SJCRH30 (cell line): ENCODE results near the gene CACNG7. TPM values are rescaled to one million over a fixed set of nuclear protein-coding genes. Genes with fewer than 3 reads are reported as not detected.

Experiments used
- DNase-seq, 2 experiments: peaks; one replicate each; pipeline ENCODE4 v3.0.0-alpha.2; 2015 to 2020
- H3K27ac ChIP-seq: fragments of 250-450 bp; sonication (Bioruptor Pico); 2 replicates; pipeline ENCODE4 v1.5.1; 2020; ENCODE audit warnings: mild to moderate bottlenecking, moderate library complexity
- H3K27me3 ChIP-seq: fragments of 250-450 bp; sonication (Bioruptor Pico); 2 replicates; pipeline ENCODE4 v1.5.1; 2020; ENCODE audit warnings: mild to moderate bottlenecking, moderate library complexity
- H3K36me3 ChIP-seq: fragments of 250-450 bp; sonication (Bioruptor Pico); 2 replicates; pipeline ENCODE4 v1.5.1; 2020; ENCODE audit warnings: mild to moderate bottlenecking, moderate library complexity
- H3K4me1 ChIP-seq: fragments of 250-450 bp; sonication (Bioruptor Pico); 2 replicates; pipeline ENCODE4 v1.5.1; 2020; ENCODE audit warnings: mild to moderate bottlenecking, moderate library complexity
- H3K4me3 ChIP-seq: fragments of 250-450 bp; sonication (Bioruptor Pico); 2 replicates; pipeline ENCODE4 v1.5.1; 2020; ENCODE audit warnings: mild to moderate bottlenecking, moderate library complexity
- H3K9me3 ChIP-seq: fragments of 250-450 bp; sonication (Bioruptor Pico); replicated peaks from 2 replicates; pipeline ENCODE4 v1.5.1; 2020; ENCODE audit warnings: mild to moderate bottlenecking, moderate library complexity
- total RNA-seq: library from RNA; depleted of rRNA; stranded (reverse); fragments of >200 nt; shearing (Covaris generic); gene quantifications from 2 replicates; pipeline ENCODE4 v1.2.3, GENCODE V29; 2014

Gene CACNG7
- total RNA-seq, 1 experiment from 2014 or later: not detected

DNA sequence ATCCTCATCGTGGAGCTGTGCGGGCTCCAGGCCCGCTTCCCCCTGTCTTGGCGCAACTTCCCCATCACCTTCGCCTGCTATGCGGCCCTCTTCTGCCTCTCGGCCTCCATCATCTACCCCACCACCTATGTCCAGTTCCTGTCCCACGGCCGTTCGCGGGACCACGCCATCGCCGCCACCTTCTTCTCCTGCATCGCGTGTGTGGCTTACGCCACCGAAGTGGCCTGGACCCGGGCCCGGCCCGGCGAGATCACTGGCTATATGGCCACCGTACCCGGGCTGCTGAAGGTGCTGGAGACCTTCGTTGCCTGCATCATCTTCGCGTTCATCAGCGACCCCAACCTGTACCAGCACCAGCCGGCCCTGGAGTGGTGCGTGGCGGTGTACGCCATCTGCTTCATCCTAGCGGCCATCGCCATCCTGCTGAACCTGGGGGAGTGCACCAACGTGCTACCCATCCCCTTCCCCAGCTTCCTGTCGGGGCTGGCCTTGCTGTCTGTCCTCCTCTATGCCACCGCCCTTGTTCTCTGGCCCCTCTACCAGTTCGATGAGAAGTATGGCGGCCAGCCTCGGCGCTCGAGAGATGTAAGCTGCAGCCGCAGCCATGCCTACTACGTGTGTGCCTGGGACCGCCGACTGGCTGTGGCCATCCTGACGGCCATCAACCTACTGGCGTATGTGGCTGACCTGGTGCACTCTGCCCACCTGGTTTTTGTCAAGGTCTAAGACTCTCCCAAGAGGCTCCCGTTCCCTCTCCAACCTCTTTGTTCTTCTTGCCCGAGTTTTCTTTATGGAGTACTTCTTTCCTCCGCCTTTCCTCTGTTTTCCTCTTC lies 35.1 kb upstream of the CACNG7 start:
- DNase-seq: no peak
- H3K4me3 ChIP-seq: no peak overlapping the region
- no peaks in the 10 kb centered on the region for H3K9me3 ChIP-seq
- H3K27me3 ChIP-seq: no peaks in the 10 kb centered on the region
- H3K36me3 ChIP-seq: peaks cover 9% of the 10 kb centered on the region; the same call in 1 of the 2 replicates
- H3K27ac ChIP-seq: no peak overlapping the region
- no peaks in the 10 kb centered on the region for H3K4me1 ChIP-seq

GRCh38 chr19:53874606-53874990 lies 34.5 kb upstream of the CACNG7 start:
- Histone ChIP-seq H3K9me3 (no peaks in the 10 kb centered on the region), H3K4me1 (no peaks in the 10 kb centered on the region), H3K27me3 (no peaks in the 10 kb centered on the region), H3K36me3 (peaks cover 9% of the 10 kb centered on the region; the same call in 1 of the 2 replicates), H3K27ac (no peak overlapping the region), H3K4me3 (no peak overlapping the region)
- DNase-seq: no peak

- DNase-seq: no peak
- Histone ChIP-seq H3K4me3 (no peak overlapping the region), H3K4me1 (peaks cover 3% of the 10 kb centered on the region; the same call in 1 of the 2 replicates), H3K36me3 (peaks cover 8% of the 10 kb centered on the region; the same call in 1 of the 2 replicates), H3K27ac (no peak overlapping the region), H3K9me3 (no peaks in the 10 kb centered on the region), H3K27me3 (no peaks in the 10 kb centered on the region)
These were observed 33.3 kb upstream of the CACNG7 start for GRCh38 chr19:53875602-53876325.

DNA sequence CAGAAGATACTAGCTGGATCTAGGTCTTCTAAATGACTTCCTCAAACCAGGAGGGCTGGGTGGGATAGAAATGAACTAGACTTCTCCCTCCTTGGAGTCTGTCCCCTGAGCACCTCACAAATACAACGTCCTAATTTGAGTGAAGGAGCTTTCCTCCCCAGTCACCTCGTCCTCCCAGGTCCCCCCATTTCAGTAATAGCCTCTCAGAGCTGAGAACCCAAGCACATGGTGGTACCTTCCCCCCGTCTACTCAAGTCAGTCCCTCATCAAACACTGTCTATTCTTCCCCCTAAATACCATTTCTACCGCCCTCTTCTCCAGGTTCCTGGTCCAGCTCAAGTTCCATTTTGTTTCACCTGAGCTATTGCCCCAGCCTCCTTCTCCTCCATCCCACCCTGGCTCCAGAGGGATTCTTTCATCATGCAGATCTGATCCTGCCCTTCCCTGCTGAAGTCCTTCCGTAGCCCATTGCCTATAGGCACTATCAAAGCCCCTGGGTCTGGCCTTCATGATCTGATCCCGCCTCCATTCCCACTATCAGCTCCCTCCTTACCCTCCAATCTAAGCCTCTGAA lies 32.3 kb upstream of the CACNG7 start:
- Histone ChIP-seq H3K9me3 (no peaks in the 10 kb centered on the region), H3K36me3 (peaks cover 8% of the 10 kb centered on the region; the same call in 1 of the 2 replicates), H3K27me3 (no peaks in the 10 kb centered on the region), H3K27ac (no peak overlapping the region), H3K4me3 (no peak overlapping the region), H3K4me1 (peaks cover 8% of the 10 kb centered on the region; the same call in 1 of the 2 replicates)
- no peak for DNase-seq

DNA sequence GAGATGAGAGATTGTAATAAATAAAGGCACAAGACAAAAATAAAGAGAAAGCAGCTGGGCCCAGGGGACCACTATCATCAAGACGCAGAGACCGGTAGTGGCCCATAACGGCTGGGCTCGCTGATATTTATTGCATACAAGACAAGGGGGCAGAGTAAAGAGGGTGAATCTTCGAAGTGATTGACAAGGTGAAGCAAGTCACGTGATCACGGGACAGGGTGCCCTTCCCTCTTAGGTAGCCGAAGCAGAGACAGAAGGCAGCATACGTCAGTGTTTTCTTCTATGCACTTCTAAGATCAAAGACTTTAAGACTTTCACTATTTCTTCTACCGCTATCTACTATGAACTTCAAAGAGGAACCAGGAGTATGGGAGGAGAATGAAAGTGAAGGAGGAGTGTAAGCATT lies 31.7 kb upstream of the CACNG7 start:
- Histone ChIP-seq H3K27ac (no peak overlapping the region), H3K36me3 (peaks cover 8% of the 10 kb centered on the region; the same call in 1 of the 2 replicates), H3K27me3 (no peaks in the 10 kb centered on the region), H3K4me3 (no peak overlapping the region), H3K4me1 (peaks cover 8% of the 10 kb centered on the region; the same call in 1 of the 2 replicates), H3K9me3 (no peaks in the 10 kb centered on the region)
- no peak for DNase-seq

GRCh38 chr19:53878776-53879139 lies 30.3 kb upstream of the CACNG7 start:
- H3K4me3 ChIP-seq: peak overlapping the region; percentile 60
- H3K4me1 ChIP-seq: peaks cover 8% of the 10 kb centered on the region; the same call in 1 of the 2 replicates
- peaks cover 7% of the 10 kb centered on the region for H3K27me3 ChIP-seq
- DNase-seq: no peak
- peaks cover 8% of the 10 kb centered on the region; the same call in 1 of the 2 replicates for H3K36me3 ChIP-seq
- H3K9me3 ChIP-seq: no peaks in the 10 kb centered on the region
- H3K27ac ChIP-seq: peak overlapping the region; percentile 23; the same call in 1 of the 2 replicates

GRCh38 chr19:53879140-53880081 lies 29.7 kb upstream of the CACNG7 start:
- H3K4me3 ChIP-seq: peak overlapping the region; percentile 60
- peak overlapping the region; percentile 23; the same call in 1 of the 2 replicates for H3K27ac ChIP-seq

DNA sequence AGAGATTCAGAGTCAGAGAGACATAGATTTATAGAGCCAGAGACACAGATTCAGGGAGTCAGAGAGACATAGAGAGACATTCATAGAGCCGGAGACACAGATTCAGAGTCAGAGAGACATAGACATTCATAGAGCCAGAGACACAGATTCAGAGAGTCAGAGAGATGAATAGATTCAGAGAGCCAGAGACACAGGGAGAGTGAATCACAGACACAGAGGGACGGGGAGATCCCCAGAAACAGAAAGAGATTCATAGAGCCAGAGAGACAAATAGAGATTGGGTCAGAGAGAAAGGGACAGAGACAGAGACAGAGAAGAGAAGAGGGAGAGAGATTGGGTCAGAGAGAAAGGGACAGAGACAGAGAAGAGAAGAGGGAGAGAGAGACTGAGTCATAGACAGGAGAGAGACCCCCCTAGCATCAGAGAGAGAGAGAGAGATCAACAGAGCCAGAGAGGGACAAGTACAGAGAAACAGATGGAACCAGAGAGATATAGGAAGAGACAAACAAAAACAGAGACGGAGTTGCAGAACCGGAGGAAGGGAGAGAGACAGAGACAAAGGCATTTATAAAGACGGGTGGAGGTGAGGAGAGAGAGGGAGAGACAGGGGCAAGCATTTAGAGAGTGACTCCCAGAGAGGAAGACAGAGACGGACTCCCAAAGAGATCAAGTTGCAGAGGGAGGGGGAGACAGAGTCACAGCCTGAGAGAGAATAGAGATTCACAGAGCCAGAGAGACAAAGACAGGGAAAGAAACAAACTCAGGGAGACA lies 28.2 kb upstream of the CACNG7 start:
- Histone ChIP-seq H3K27ac (no peak overlapping the region), H3K4me3 (no peak overlapping the region), H3K4me1 (peaks cover 8% of the 10 kb centered on the region; the same call in 1 of the 2 replicates), H3K9me3 (no peaks in the 10 kb centered on the region), H3K36me3 (0 out of 2 replicates have a peak, but pooled peaks cover under 1% of the 10 kb centered on the region), H3K27me3 (peaks cover 10% of the 10 kb centered on the region)
- DNase-seq: no peak

More at GRCh38 chr19:53879140-53880081, 29.7 kb upstream of the CACNG7 start:
- Histone ChIP-seq H3K27me3 (peaks cover 10% of the 10 kb centered on the region), H3K36me3 (peaks cover 3% of the 10 kb centered on the region; the same call in 1 of the 2 replicates), H3K9me3 (no peaks in the 10 kb centered on the region), H3K4me1 (peaks cover 8% of the 10 kb centered on the region; the same call in 1 of the 2 replicates)
- peak; percentile 96 to 97 for DNase-seq

GRCh38 chr19:53881482-53882390 lies 27.3 kb upstream of the CACNG7 start, which contains the start of gene PRKCG:
PRKCG (plus strand) TSS chr19:53882197; CDS start chr19:53882495, 298 bp downstream.
- H3K4me3 ChIP-seq: peak within 1 kb of the TSS; percentile 17
- DNase-seq: peak; percentile 76 to 78
- H3K27me3 ChIP-seq: peaks cover 10% of the 10 kb centered on the region
- H3K36me3 ChIP-seq: no peaks in the 10 kb centered on the region
- H3K27ac ChIP-seq: no peak within 1 kb of the TSS
- peaks cover 8% of the 10 kb centered on the region; the same call in 1 of the 2 replicates for H3K4me1 ChIP-seq
- H3K9me3 ChIP-seq: no peaks in the 10 kb centered on the region

- Histone ChIP-seq H3K9me3 (no peaks in the 10 kb centered on the region), H3K4me3 (peak overlapping the region; percentile 17), H3K36me3 (no peaks in the 10 kb centered on the region), H3K4me1 (peaks cover 8% of the 10 kb centered on the region; the same call in 1 of the 2 replicates), H3K27ac (no peak overlapping the region), H3K27me3 (peaks cover 10% of the 10 kb centered on the region)
- DNase-seq: no peak
These were observed 26.6 kb upstream of the CACNG7 start for GRCh38 chr19:53882391-53883050.

DNA sequence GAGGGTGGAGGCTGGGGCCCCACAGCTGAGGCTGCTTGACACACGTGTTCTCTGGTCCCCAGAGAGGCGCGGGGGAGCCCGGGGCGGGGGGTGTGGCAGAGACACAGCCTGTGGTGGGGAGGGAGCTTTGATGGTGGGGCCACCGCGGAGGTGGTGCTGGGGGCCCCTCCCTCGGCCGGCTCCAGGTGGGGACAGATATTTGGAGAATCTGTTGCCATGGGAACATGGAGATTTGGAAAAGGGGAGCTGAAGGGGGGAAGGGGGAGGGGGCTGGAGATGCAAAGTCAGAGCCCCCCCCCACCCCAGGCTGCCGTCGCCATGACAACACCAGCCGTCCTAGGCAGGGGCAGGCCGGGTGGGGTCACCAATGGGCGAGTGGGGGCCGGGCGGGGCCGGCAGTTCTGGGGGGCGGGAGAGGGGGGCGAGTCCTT lies 25.8 kb upstream of the CACNG7 start:
- H3K27ac ChIP-seq: no peak overlapping the region
- H3K27me3 ChIP-seq: peaks cover 10% of the 10 kb centered on the region

GRCh38 chr19:53883741-53884140 lies 25.3 kb upstream of the CACNG7 start:
- H3K27ac ChIP-seq: no peak overlapping the region
- H3K27me3 ChIP-seq: peaks cover 10% of the 10 kb centered on the region
- peaks cover 8% of the 10 kb centered on the region; the same call in 1 of the 2 replicates for H3K4me1 ChIP-seq
- H3K36me3 ChIP-seq: no peaks in the 10 kb centered on the region
- DNase-seq: no peak
- H3K9me3 ChIP-seq: no peaks in the 10 kb centered on the region
- H3K4me3 ChIP-seq: no peak overlapping the region

More for the DNA sequence above, 25.8 kb upstream of the CACNG7 start:
- Histone ChIP-seq H3K4me3 (no peak overlapping the region), H3K4me1 (peaks cover 8% of the 10 kb centered on the region; the same call in 1 of the 2 replicates), H3K36me3 (no peaks in the 10 kb centered on the region), H3K9me3 (no peaks in the 10 kb centered on the region)
- DNase-seq: no peak
